Astrocyte (in vitro differentiated cells and primary cell): ENCODE results near the gene CD58.

ENCODE experiments used
- EZH2 ChIP-seq: IDR thresholded peaks from 2 replicates; pipeline ENCODE4 v1.6.1; 2012; ENCODE audit warnings: mild to moderate bottlenecking, low read length, inconsistent platforms; ENCODE audit not compliant: insufficient read depth
- TF ChIP-seq, protein P1 (sequence below): IDR thresholded peaks from 2 replicates; pipeline ENCODE4 v1.5.1; 2011; ENCODE audit warnings: low read depth, mild to moderate bottlenecking, inconsistent platforms, low read length, moderate library complexity; ENCODE audit not compliant: insufficient read depth

DNA sequence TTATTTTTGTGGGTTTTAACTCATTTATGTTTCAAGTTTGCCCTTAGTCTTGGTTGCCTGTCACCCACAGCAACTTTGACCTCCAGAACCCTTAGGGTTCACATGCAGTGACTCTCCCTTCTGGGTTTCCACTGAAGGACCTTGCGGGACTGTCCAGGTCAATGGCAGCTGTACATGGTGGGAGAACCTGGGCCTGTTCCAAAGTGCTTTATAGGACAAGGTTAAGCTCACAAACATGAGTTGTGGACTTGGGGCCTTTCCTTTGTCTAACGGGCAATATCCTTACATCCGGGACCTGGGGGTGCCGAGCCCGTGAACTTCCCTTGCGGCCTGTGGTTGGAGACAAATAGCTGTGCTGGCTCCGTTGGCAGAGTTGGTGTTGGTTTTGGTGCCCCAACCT is 77.8 kb downstream of the CD58 start:
- TF ChIP-seq, protein P1, sequence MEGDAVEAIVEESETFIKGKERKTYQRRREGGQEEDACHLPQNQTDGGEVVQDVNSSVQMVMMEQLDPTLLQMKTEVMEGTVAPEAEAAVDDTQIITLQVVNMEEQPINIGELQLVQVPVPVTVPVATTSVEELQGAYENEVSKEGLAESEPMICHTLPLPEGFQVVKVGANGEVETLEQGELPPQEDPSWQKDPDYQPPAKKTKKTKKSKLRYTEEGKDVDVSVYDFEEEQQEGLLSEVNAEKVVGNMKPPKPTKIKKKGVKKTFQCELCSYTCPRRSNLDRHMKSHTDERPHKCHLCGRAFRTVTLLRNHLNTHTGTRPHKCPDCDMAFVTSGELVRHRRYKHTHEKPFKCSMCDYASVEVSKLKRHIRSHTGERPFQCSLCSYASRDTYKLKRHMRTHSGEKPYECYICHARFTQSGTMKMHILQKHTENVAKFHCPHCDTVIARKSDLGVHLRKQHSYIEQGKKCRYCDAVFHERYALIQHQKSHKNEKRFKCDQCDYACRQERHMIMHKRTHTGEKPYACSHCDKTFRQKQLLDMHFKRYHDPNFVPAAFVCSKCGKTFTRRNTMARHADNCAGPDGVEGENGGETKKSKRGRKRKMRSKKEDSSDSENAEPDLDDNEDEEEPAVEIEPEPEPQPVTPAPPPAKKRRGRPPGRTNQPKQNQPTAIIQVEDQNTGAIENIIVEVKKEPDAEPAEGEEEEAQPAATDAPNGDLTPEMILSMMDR, result no peak
- no peak for TF ChIP-seq EZH2
